Sigmoid colon (tissue), 3 donors: Measurements from ENCODE around the gene NKAP.

Source experiments
- POLR2A ChIP-seq, 2 donors: fragments of 450-650 bp; IDR thresholded peaks; one replicate each; pipeline ENCODE4 v1.6.1; 2016; ENCODE audit warnings: antibody characterized with exemption in 2 of 2, mild to moderate bottlenecking in 2 of 2, moderate library complexity in 2 of 2
- TF ChIP-seq, protein P1 (sequence below), 4 experiments: fragments of 450-650 bp in 3 of 4; fragments of 200-600 bp in 1 of 4; IDR thresholded peaks; one replicate each; pipeline ENCODE4 v1.5.1; 2016 to 2019; ENCODE audit warnings: antibody characterized with exemption in 4 of 4, mild to moderate bottlenecking in 3 of 4, moderate library complexity in 2 of 4

DNA sequence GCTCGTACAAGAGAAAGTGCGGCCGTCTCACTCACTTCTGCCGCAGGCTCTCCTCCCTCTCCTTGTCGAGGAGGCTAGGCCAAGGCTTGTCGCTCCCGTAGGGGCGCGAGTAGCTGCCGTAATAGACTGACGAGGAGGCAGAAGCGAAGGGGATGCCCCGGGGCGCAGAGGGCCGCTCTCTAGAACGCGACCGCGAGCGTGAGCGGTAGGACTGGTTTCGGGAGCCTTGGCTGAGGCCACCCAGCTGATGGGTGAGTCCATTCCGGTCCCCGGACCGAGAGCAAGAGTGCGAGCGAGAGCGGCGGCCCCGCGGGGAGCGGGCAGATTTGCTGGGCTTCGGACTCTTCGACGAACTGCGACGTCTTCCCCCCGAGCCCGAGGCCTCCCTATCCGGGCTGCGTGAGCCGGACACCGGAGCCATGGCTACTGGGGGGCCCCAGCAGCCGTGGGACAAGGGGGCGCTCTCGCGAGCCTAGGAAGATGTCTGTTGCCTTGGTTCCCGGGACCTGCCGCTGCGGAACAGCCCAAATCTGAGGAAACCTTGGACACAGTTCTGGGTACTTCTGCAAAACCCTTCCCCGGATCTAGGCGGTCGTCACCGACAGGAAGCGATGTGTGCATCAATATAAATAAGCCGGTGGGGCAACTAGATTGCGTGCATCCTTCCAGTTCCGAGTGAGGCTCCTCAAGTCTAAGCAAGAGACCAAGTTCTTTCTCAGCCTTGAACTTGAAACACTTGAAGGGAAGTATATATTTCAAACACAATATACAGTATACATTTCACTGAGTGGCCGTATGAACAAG, at the start of gene NKAP:
- TF ChIP-seq, protein P1, sequence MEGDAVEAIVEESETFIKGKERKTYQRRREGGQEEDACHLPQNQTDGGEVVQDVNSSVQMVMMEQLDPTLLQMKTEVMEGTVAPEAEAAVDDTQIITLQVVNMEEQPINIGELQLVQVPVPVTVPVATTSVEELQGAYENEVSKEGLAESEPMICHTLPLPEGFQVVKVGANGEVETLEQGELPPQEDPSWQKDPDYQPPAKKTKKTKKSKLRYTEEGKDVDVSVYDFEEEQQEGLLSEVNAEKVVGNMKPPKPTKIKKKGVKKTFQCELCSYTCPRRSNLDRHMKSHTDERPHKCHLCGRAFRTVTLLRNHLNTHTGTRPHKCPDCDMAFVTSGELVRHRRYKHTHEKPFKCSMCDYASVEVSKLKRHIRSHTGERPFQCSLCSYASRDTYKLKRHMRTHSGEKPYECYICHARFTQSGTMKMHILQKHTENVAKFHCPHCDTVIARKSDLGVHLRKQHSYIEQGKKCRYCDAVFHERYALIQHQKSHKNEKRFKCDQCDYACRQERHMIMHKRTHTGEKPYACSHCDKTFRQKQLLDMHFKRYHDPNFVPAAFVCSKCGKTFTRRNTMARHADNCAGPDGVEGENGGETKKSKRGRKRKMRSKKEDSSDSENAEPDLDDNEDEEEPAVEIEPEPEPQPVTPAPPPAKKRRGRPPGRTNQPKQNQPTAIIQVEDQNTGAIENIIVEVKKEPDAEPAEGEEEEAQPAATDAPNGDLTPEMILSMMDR (IDR thresholded peaks at IDR 0.05): no peak
- peak; percentile 25 to 38 for TF ChIP-seq POLR2A (IDR thresholded peaks at IDR 0.05)
